ENCODE results near the gene PAMR1. TPM values are rescaled to one million over a fixed set of nuclear protein-coding genes. Genes with fewer than 3 reads are reported as not detected.

Gene PAMR1
- 1 to 10 TPM; 3.8 to 8.0 TPM for total RNA-seq
- long read RNA-seq, transcript PAMR1-207 (11 exons, 3,142 nt) = major isoform, 7 of 9 reads
- long read RNA-seq, partial matches to known transcripts = 0 of 9 reads
- long read RNA-seq, other reads (novel, unspliced or antisense) = 0 of 9 reads

GRCh38 chr11:35525501-35526175 is at the start of gene PAMR1:
PAMR1 (minus strand) TSS chr11:35525616; CDS start chr11:35525585, 31 bp downstream.
- intact Hi-C loops (cut with DNase I, micrococcal nuclease) = no loop called here
- DNase-seq = peak; percentile 15 to 33
- ATAC-seq = no peak

- DNase-seq (no peak), ATAC-seq (no peak)
- intact Hi-C loops (cut with DNase I, micrococcal nuclease) = no loop called here
Observed at GRCh38 chr11:35571696-35572095, 46.3 kb upstream of the PAMR1 start.

GRCh38 chr11:35567737-35568465 is 42.5 kb upstream of the PAMR1 start:
- no peak for DNase-seq
- intact Hi-C loops (cut with DNase I, micrococcal nuclease) = no loop called here
- no peak for ATAC-seq

GRCh38 chr11:35566885-35567284 is 41.5 kb upstream of the PAMR1 start:
- intact Hi-C loops (cut with DNase I, micrococcal nuclease) = no loop called here
- DNase-seq (no peak), ATAC-seq (no peak)

GRCh38 chr11:35566181-35566580 is 40.8 kb upstream of the PAMR1 start:
- no peak for ATAC-seq
- intact Hi-C loops (cut with DNase I, micrococcal nuclease) = no loop called here

GRCh38 chr11:35564245-35564595 is 38.8 kb upstream of the PAMR1 start:
- ATAC-seq (no peak), DNase-seq (no peak)
- intact Hi-C loops (cut with DNase I, micrococcal nuclease) = no loop called here

More at GRCh38 chr11:35566181-35566580, 40.8 kb upstream of the PAMR1 start:
- DNase-seq = no peak

GRCh38 chr11:35563484-35564244 is 38.2 kb upstream of the PAMR1 start:
- ATAC-seq (no peak), DNase-seq (no peak)
- intact Hi-C loops (cut with DNase I, micrococcal nuclease) = no loop called here

- DNase-seq (no peak), ATAC-seq (no peak)
- intact Hi-C loops (cut with DNase I, micrococcal nuclease) = no loop called here
Observed at GRCh38 chr11:35559949-35560348, 34.5 kb upstream of the PAMR1 start.

- intact Hi-C loops (cut with DNase I, micrococcal nuclease) = no loop called here
- ATAC-seq (no peak), DNase-seq (no peak)
Observed at GRCh38 chr11:35558513-35558912, 33.1 kb upstream of the PAMR1 start.

GRCh38 chr11:35555488-35555887 is 30.1 kb upstream of the PAMR1 start:
- intact Hi-C loops (cut with DNase I, micrococcal nuclease) = no loop called here
- no peak for ATAC-seq
- no peak for DNase-seq

- ATAC-seq (no peak), DNase-seq (no peak)
- intact Hi-C loops (cut with DNase I, micrococcal nuclease) = no loop called here
Observed at GRCh38 chr11:35554491-35555437, 29.3 kb upstream of the PAMR1 start.

GRCh38 chr11:35553831-35554230 is 28.4 kb upstream of the PAMR1 start:
- intact Hi-C loops (cut with DNase I, micrococcal nuclease) = no loop called here
- DNase-seq (no peak), ATAC-seq (no peak)

GRCh38 chr11:35553021-35553420 is 27.6 kb upstream of the PAMR1 start:
- no peak for ATAC-seq

GRCh38 chr11:35552616-35553015 is 27.2 kb upstream of the PAMR1 start:
- no peak for DNase-seq
- ATAC-seq = no peak
- intact Hi-C loops (cut with DNase I, micrococcal nuclease) = no loop called here

More at GRCh38 chr11:35553021-35553420, 27.6 kb upstream of the PAMR1 start:
- intact Hi-C loops (cut with DNase I, micrococcal nuclease) = no loop called here
- no peak for DNase-seq

- intact Hi-C loops (cut with DNase I, micrococcal nuclease) = no loop called here
- no peak for DNase-seq
- no peak for ATAC-seq
Observed at GRCh38 chr11:35550374-35551036, 25.1 kb upstream of the PAMR1 start.

- intact Hi-C loops (cut with DNase I, micrococcal nuclease) = no loop called here
Observed at GRCh38 chr11:35549787-35550186, 24.4 kb upstream of the PAMR1 start.

GRCh38 chr11:35548925-35549561 is 23.6 kb upstream of the PAMR1 start:
- intact Hi-C loops (cut with DNase I, micrococcal nuclease) = no loop called here
- ATAC-seq (no peak), DNase-seq (no peak)

More at GRCh38 chr11:35549787-35550186, 24.4 kb upstream of the PAMR1 start:
- no peak for DNase-seq
- no peak for ATAC-seq
